ENCODE results near the gene ERC2.
"Not testable (repeated sequence)": the region's sequence is repeated elsewhere in the genome, so short reads cannot be mapped to it uniquely, and the experiment has no call there.

The ERC2 gene

GRCh38 chr3:56468184-56469106, at the start of gene ERC2:
TSS of gene ERC2 (minus strand) at chr3:56468467.
- DNase-seq (ENCODE audit: low read depth) = peak; percentile 2

- DNase-seq (ENCODE audit: low read depth) = no peak
Observed at GRCh38 chr3:56502738-56503137, 34.5 kb upstream of the ERC2 start.

- DNase-seq (ENCODE audit: low read depth) = not testable (repeated sequence)
Observed at GRCh38 chr3:56496376-56496775, 28.1 kb upstream of the ERC2 start.

- peak; percentile 62 for DNase-seq (ENCODE audit: low read depth)
Observed at GRCh38 chr3:56494679-56495322, 26.5 kb upstream of the ERC2 start.

DNA sequence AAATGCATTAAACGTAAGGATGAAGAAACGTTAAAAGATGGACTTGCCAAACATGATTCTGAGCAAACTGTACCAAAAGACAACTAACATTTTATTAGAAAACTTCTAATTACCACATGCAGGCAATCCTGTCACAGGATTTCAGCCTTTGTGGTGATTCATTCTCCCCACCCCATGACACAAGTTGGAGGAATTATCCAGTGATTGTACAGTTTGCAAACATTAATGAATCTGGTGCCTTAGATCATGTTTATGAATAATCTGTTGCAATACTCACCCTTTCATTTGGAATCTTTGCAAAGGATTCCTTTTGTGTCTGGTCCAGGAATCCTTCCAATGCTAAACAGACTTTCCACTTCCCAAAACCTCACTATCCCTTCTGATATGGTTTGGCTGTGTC, 23.3 kb upstream of the ERC2 start:
- no peak for DNase-seq (ENCODE audit: low read depth)

DNA sequence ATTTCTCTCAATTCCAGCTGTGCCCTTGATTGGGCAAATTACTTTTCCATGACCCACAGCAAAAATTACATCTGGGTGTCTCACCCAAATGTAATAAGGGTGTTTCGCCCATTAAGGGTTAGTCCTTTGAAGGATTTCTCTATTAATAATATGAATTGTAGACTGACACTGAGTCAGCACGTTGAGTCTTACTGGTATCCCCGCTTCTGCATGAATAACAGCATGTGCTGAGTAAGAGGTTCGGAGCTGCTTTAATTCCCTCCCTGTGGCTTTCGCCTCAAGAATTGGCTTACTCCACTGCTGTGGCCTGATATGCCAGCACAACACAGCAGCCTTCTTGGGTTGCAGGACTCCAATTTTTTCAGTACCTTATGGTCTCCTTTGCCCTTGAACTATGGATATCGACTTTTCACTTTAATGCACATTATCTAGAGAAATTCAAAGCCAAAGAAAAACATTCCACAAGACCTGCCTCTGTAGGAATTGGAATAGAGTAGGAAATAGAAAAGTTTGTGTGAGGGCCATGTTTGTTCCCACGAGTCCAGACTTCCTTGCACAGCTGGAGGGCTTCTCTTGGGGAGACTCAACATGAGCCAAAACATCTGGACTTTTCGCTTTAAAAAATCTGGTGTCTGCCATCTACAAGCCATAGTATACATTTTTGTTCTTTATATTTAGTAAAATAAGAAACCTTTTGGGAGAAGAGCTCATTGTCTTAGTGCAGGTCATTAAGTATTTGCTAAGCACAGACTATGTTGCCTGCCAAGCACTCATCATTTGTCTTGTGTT, 20.7 kb upstream of the ERC2 start:
- no peak for DNase-seq (ENCODE audit: low read depth)

GRCh38 chr3:56484525-56485032, 16.3 kb upstream of the ERC2 start:
- no peak for DNase-seq (ENCODE audit: low read depth)

DNA sequence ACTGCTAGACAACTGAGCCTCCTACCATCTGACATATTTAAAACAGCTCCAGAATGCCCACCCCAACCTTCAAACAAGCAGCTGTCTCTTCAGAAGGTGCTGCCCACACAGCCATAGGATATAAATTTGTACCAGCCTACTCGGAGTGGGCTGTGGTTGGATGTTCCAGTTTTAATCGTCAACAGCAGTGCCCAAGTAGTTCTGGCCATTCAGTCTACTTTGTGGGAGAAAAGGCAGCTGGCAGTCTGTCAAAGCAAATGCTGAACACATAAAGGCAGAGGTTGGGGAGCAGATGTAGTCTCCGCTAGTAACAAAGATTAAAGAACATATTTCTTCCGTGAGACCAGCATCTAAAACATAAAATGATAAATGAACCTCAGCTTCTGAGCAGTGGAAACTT, 15.9 kb upstream of the ERC2 start:
- DNase-seq (ENCODE audit: low read depth) = no peak

- no peak for DNase-seq (ENCODE audit: low read depth)
Observed at GRCh38 chr3:56477646-56478045, 9.4 kb upstream of the ERC2 start.

DNA sequence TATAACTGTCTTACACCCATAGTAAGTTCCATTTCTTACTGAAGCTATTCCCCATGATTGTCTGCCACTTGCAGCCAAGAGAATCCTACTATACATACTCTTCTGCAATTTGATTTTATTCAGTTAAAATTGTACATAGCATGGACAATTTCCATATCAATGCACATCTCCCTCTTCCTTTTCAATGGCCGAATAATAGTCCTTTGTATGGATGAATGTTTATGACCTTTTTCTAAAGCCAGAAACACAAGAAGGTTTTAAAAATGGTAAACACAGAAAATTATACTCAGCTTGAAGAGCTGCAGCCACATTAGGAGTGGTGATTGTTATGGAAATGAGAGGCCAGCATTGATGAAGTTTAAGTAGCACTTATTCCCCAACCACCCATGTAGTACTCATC, 8.5 kb upstream of the ERC2 start:
- no peak for DNase-seq (ENCODE audit: low read depth)

DNA sequence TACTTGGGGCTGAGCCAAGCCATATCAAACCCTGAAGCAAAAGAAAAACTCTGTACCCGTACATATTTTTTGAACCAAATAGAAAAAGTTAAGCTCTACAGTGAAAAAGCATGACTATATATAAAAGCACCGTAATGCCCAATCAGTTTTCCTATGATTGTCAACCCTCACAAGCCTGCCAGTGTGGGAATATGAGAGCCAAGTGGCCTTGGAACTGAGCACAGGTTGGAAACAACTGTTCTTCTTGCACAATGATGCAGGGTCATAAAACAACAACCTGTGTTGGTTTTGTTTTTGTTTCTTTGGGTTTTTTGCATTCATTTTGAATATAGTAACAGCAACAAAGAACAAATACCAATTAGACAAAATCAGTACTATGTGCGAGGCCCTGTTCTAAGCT, 3.5 kb upstream of the ERC2 start:
- DNase-seq (ENCODE audit: low read depth) = no peak

DNA sequence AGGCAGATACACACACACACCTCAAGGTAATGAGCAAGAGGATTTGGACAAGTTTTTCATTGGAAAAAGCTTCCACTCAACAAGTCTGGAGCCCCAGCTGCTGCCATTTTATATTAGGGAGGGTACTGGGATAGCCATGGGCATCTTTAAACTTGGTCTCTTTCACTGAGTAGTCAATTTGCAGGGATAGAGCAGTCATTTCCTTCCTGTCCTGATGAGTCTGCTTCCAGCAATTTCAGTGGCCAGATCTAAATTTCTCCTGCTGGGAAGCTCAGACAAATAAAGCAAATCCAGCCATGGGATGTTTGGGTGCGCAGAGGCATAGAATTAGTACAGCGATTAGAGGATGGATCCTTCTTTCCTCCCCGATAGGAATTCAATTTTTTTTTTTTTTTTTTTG, 874 bp upstream of the ERC2 start:
- DNase-seq (ENCODE audit: low read depth) = no peak

DNA sequence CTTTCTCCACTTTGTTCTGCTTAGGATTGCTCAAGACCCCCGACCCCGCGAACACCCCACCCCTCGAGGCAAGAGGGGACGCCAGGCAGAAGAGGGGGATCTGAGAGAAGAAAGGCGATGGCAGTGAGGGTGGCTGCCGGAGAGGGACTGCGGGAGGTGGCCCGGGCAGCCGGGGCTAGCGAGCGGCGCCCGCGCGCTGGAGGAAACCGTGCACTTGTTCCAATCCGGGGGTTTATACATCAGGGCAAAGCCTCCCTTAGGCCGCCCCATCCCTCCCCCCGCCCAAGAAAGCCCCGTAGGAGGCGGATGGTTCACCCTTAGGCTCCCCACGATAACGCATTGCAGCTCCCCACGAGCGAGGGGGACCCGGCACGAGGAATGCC, 475 bp downstream of the ERC2 start:
- no peak for DNase-seq (ENCODE audit: low read depth)

DNA sequence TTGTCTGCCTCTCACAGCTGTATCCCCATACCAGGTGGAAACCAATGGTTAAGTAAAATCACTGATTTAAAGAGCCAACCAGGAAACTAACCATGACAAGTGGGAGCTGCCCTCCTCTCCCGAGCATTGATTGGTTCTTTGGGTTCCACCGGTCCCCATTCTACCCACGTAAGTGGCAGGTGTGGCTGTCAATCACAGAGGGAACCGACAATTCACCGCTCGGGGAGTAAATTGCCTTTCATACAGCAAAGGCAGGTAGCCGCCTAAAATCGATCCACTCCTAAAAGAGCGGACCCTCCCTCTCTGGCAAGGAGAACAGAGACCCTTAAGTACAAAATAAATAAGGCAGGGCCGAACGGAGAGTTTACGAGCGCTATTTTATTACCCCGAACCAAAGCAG, 1.2 kb downstream of the ERC2 start:
- no peak for DNase-seq (ENCODE audit: low read depth)

- DNase-seq (ENCODE audit: low read depth) = no peak
Observed at GRCh38 chr3:56459719-56460118, 8.5 kb downstream of the ERC2 start.

GRCh38 chr3:56459104-56459496, 9.2 kb downstream of the ERC2 start:
- no peak for DNase-seq (ENCODE audit: low read depth)

DNA sequence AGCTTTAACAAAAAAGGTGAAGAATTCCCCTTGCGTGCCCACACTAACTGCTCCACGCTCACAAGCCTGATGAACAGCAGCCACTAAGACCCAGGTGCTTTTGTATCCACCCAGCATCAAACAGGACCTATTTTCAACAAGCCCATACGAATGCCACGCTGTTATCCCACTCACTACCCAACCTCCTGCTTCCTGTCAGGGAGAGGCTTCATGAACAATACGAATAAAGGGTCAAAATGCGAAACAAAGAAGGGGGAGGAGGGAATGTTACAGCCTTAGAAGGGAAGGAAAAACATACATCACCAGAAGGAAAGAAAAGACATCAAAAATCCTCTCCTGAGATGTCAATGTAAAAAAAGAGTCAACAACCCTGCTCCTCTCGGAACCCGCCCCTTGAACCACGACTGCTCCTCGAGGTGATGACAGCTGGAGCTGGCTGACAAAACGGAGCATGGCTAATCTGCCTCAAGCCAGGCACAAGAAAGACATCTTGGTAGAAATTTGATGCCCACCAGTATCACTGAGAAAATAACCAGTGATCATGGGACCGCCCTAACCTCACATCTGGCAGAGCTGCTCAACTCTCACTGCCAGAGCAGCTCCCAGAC, 9.7 kb downstream of the ERC2 start:
- no peak for DNase-seq (ENCODE audit: low read depth)

DNA sequence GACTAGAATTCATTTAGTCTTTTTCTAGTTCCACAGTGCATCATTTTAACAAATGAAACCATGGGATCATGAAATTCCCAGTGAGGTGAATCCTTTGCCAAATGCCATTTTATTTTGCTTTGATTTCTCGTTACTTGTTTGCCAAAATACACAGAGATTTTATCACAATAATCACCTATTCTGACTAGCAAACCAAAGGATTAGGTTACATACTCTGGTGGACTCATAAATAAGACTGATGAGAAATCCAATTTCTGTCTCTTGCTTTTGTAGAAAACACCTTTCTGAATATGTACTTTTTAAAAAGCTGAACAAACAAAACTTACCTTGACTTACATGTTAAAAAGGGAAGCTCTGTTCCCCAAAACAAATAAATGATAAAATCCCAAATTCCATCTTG, 12.2 kb downstream of the ERC2 start:
- DNase-seq (ENCODE audit: low read depth) = no peak

DNA sequence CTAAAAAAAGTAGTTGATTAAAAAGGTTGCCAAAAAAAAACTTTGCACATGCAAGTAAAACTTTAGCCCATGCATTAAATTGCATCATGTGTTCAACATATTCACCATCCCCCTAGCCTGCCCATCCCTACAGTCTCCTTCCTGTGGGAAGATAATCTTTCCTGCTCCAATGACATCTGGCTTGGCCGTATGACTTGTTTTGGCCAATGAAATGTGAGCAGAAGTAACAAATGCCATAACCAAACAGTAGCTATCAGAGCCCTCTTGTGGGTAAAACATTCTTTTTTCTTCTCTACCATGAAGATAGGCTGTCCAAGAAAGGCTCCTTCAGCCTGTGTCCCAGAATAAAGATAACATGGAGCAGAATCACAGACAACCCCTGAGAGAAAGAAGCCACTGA, 15.3 kb downstream of the ERC2 start:
- DNase-seq (ENCODE audit: low read depth) = no peak

GRCh38 chr3:56452085-56452484, 16.2 kb downstream of the ERC2 start:
- no peak for DNase-seq (ENCODE audit: low read depth)

DNA sequence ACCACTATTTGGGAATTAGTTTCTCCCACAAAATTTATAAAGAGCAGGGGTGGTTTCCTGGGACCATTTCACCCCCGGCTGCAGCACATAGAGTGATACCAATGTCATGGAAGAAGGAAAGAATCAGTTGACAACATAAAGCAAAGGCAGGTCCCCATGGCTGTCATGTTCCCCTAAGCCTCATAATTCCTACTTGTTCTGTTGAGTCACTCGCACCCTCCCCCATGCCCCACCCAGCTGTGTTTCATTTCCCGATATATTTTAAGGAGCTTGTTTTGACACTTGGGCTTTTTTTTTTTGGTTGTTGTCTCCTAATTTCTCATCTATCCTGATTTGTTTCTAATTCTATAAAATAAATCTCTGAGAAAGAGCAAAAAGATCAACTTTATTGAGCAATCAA, 24.9 kb downstream of the ERC2 start:
- DNase-seq (ENCODE audit: low read depth) = no peak

DNA sequence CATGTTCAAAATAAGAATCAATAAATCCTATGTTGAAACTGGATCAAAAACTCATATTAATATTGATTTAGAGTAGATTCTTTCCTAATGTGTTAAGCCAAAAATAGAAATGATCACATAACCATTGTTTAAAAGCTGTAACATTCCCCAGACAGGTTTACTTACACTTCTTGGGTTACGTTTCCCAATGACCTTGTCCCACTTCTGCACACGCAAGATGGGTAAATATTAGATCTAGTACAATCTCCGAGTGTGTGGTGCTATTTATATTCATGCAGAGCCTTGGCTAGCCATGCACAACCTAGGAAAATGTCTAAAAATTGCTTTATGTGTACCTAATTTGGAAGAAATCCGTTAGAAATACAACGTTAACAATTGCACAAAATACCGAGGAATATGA, 39.6 kb downstream of the ERC2 start:
- DNase-seq (ENCODE audit: low read depth) = no peak

Data from GM04504 (cell line).